ENCODE measurements around the gene CELA2B.

GRCh38 chr1:15469361-15469760 lies 6.5 kb upstream of the CELA2B start:
- TF ChIP-seq CTCF (conservative IDR thresholded peaks at IDR 0.05 in 1 of 2, IDR thresholded peaks at IDR 0.05 in 1 of 2; ENCODE audit: low read depth in 1 of 2, low read length in 2 of 2) = no peak
- TF ChIP-seq EZH2 (IDR thresholded peaks at IDR 0.05; ENCODE audit: low read length, missing control alignments) = no peak

All from fibroblast of lung (primary cell).